Measurements from ENCODE around the gene HHIPL1. TPM values are rescaled to one million over a fixed set of nuclear protein-coding genes. Genes with fewer than 3 reads are reported as not detected.

The HHIPL1 gene
- total and polyA plus RNA-seq, 2 of the 8 experiments (the other 6 are each of a cell fraction or from before 2014, with no cell fraction given) = 1.5 to 2.6 TPM

DNA sequence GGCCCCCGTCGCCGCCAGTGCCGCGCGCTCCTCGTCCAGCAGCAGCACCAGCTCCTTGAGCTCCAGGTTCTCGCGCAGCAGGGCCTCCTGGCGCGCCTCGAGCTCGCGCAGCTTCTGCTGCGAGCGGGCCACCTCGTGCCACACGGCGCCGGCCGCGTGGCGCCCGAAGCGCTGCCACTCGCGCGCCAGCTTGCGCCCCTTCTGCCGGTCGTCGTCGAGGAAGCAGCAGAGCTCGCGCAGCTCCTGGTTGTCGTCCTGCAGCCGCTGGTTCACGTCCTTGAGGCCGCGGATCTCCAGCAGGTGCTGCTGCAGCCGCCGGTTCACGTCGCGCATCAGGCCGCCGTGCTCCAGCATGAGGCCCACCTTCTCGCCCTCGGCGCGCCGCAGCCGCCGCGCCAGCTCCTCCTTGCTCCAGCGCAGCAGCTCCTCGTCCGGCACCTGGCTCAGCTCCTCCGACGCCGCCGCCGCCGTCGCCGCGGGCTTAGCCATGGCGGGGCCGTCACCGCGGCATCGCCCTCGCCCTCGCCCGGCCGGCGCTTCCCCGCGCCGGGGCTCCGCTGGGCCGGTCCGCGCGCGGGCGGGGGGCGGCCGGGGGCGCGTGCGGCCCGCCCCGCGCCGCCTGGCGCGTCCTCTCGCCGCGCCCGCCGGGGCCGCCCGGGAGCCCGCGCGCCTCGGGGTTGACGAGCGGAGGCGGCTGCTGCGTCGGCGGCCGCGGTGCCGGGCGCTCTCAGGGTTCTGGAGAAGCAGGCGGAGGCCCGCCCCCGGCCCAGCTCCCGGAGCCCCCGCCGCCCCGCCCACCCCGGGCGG, 41.3 kb upstream of the HHIPL1 start, which contains the start of gene CCDC85C:
Gene CCDC85C (minus strand): TSS at position 737 of the 807 bp plus-strand sequence. CDS start 248 bp downstream, at position 489.
- WGBS, 2 experiments (ENCODE audit: extremely low coverage in 1 of 2, insufficient coverage in 1 of 2, insufficient read length in 1 of 2, insufficient replicate concordance in 2 of 2, low coverage in 1 of 2, low lambda C conversion rate in 2 of 2, missing lambda C conversion rate in 1 of 2) = 3% methylated on average over 39 of the region's 128 CpGs; no CpG with 5 or more reads in 1 of the 2 experiments
- peak in 1 of 2 experiments; percentile 71 for DNase-seq (ENCODE audit: low read depth in 1 of 2, low spot score in 2 of 2)
- TF ChIP-seq JUND (IDR thresholded peaks at IDR 0.05; ENCODE audit: low read length) (no peak), FOSL1 (IDR thresholded peaks at IDR 0.05; ENCODE audit: insufficient read depth, low read depth, low read length) (no peak), POU5F1 (IDR thresholded peaks at IDR 0.05; ENCODE audit: low read depth, low read length) (no peak), EZH2 (IDR thresholded peaks at IDR 0.05; ENCODE audit: low read depth, low read length, severe bottlenecking) (peak; percentile 47), ZNF274 (IDR thresholded peaks at IDR 0.05; ENCODE audit: borderline replicate concordance, extremely low read depth, low read length) (no peak), KDM5A (IDR thresholded peaks at IDR 0.05; ENCODE audit: low read length) (no peak), EP300 (IDR thresholded peaks at IDR 0.05; ENCODE audit: borderline replicate concordance in 1 of 2, low read depth in 2 of 2, low read length in 2 of 2) (no peak), RXRA (IDR thresholded peaks at IDR 0.05; ENCODE audit: insufficient read depth, low read depth, low read length) (no peak), KDM1A (IDR thresholded peaks at IDR 0.05; ENCODE audit: borderline replicate concordance, low read length) (no peak), SIRT6 (IDR thresholded peaks at IDR 0.05; ENCODE audit: low read length) (no peak), BCL11A (IDR thresholded peaks at IDR 0.05; ENCODE audit: low read depth in 2 of 2, low read length in 2 of 2) (no peak)

More for the DNA sequence above, 41.3 kb upstream of the HHIPL1 start, which contains the start of gene CCDC85C:
- H2BK15ac ChIP-seq (ENCODE audit: low read length) = peak within 1 kb of the TSS; percentile 88; the same call in 1 of the 2 replicates
- peaks cover 9 to 34% (median 26%) of the 10 kb centered on the region in 4 experiments; a peak in 6 of 7 replicates for H3K27me3 ChIP-seq (replicated peaks in 1 of 4; ENCODE audit: control insufficient read depth in 3 of 4, extremely low read depth in 1 of 4, insufficient read depth in 3 of 4, low read length in 3 of 4)
- H2AFZ ChIP-seq (ENCODE audit: low read length) = peak within 1 kb of the TSS; percentile 1; the same call in 1 of the 2 replicates
- H2BK20ac ChIP-seq (ENCODE audit: low read length) = no peak within 1 kb of the TSS
- peaks cover 6 to 41% of the 10 kb centered on the region in 2 experiments; a peak in 3 of 4 replicates for H3K79me2 ChIP-seq (ENCODE audit: control insufficient read depth in 1 of 2, insufficient read depth in 2 of 2, low read length in 2 of 2)
- H4K8ac ChIP-seq (ENCODE audit: extremely low read depth, insufficient read depth, low read length) = peak within 1 kb of the TSS; percentile 90
- no peak within 1 kb of the TSS for H2AK5ac ChIP-seq (ENCODE audit: low read depth, low read length)
- H2BK5ac ChIP-seq (ENCODE audit: low read depth, low read length) = peak within 1 kb of the TSS; percentile 77; the same call in 1 of the 2 replicates
- H3K23me2 ChIP-seq (ENCODE audit: low read depth, low read length) = peaks cover 20% of the 10 kb centered on the region
- H3K27ac ChIP-seq (ENCODE audit: low read depth, low read length) = no peak within 1 kb of the TSS
- H3K18ac ChIP-seq (ENCODE audit: extremely low read depth, low read length) = peak within 1 kb of the TSS; percentile 87
- peak within 1 kb of the TSS; percentile 96 to 98 for H3K4me2 ChIP-seq (ENCODE audit: insufficient read depth in 1 of 2, low read depth in 2 of 2, low read length in 2 of 2)
- CTCF ChIA-PET (ENCODE audit: partially characterized antibody) = interaction anchor here (0.6 to 6.4 kb wide), 13 partner anchors 9 to 95 kb away, joined by 3 to 37 read pairs (median 4); no protein-coding TSS in a partner anchor
- no peaks in the 10 kb centered on the region; a peak in 1 of 8 replicates for H3K36me3 ChIP-seq (ENCODE audit: control insufficient read depth in 2 of 4, insufficient read depth in 4 of 4, low read length in 3 of 4)
- H3K14ac ChIP-seq (ENCODE audit: insufficient read length) = no peak within 1 kb of the TSS
- H2BK120ac ChIP-seq (replicated peaks; ENCODE audit: low read depth, low read length) = no peak within 1 kb of the TSS
- H3K79me1 ChIP-seq (ENCODE audit: low read depth, low read length) = peaks cover 10% of the 10 kb centered on the region
- peak within 1 kb of the TSS; percentile 45 to 65 (median 48) for H3K9ac ChIP-seq (replicated peaks in 1 of 4; ENCODE audit: extremely low read depth in 1 of 4, low read depth in 3 of 4, low read length in 3 of 4)
- no peak within 1 kb of the TSS for H3K23ac ChIP-seq (ENCODE audit: insufficient read length)
- POLR2A ChIA-PET (ENCODE audit: partially characterized antibody) = interaction anchor here (0.8 to 2.7 kb wide), 12 partner anchors 10 to 91 kb away, joined by 3 to 10 read pairs (median 4); no protein-coding TSS in a partner anchor
- peak within 1 kb of the TSS; percentile 89 for H4K91ac ChIP-seq (replicated peaks; ENCODE audit: insufficient read length, low read length)
- peak within 1 kb of the TSS; percentile 94 for H3K4ac ChIP-seq (replicated peaks; ENCODE audit: insufficient read length, low read depth, low read length)
- H4K20me1 ChIP-seq (replicated peaks in 1 of 2; ENCODE audit: control insufficient read depth in 1 of 2, insufficient read depth in 2 of 2, low read length in 2 of 2) = peaks cover 19 to 38% of the 10 kb centered on the region in 2 experiments
- peak within 1 kb of the TSS; percentile 97 for H4K5ac ChIP-seq (ENCODE audit: insufficient read length, low read depth, low read length)
- peaks cover 0 to 3% of the 10 kb centered on the region in 2 experiments; a peak in 1 of 4 replicates for H3K9me3 ChIP-seq (ENCODE audit: insufficient read depth in 2 of 2, low read depth in 1 of 2, low read length in 1 of 2)
- no peak for FAIRE-seq
- H3K56ac ChIP-seq (replicated peaks; ENCODE audit: insufficient read length, low read depth, low read length) = peak within 1 kb of the TSS; percentile 88
- H3K4me3 ChIP-seq (ENCODE audit: extremely low read depth in 1 of 4, insufficient read depth in 2 of 4, low read depth in 3 of 4, low read length in 4 of 4) = peak within 1 kb of the TSS; percentile 76 to 87 (median 82)
- peak within 1 kb of the TSS; percentile 93; the same call in 1 of the 2 replicates for H2BK12ac ChIP-seq (ENCODE audit: low read depth, low read length)
- peaks cover 4 to 28% (median 18%) of the 10 kb centered on the region in 4 experiments for H3K4me1 ChIP-seq (replicated peaks in 1 of 4; ENCODE audit: control insufficient read depth in 3 of 4, insufficient read depth in 4 of 4, low read length in 3 of 4)

Measured in H1 (cell line).